ENCODE data around the gene VSX2. TPM values are rescaled to one million over a fixed set of nuclear protein-coding genes. Genes with fewer than 3 reads are reported as not detected.

The VSX2 gene
- total RNA-seq, 1 donor from 2014 or later, result not detected

GRCh38 chr14:74204491-74204890, 34.8 kb upstream of the VSX2 start:
- Histone ChIP-seq H3K36me3 (ENCODE audit: insufficient read depth, low read length) (peaks cover 4% of the 10 kb centered on the region), H3K79me2 (ENCODE audit: insufficient read depth, low read length) (no peaks in the 10 kb centered on the region), H2AFZ (ENCODE audit: low read depth, low read length) (no peak overlapping the region), H3K27me3 (ENCODE audit: insufficient read depth, low read length) (no peaks in the 10 kb centered on the region), H3K9ac (ENCODE audit: low read length) (no peak overlapping the region), H3K4me1 (ENCODE audit: insufficient read depth, low read length) (no peaks in the 10 kb centered on the region), H3K27ac (ENCODE audit: low read depth, low read length) (no peak overlapping the region), H3K4me3 (ENCODE audit: insufficient read depth, low read depth, low read length) (no peak overlapping the region), H3K4me2 (ENCODE audit: low read length) (no peak overlapping the region), H4K20me1 (ENCODE audit: insufficient read depth, low read length) (no peaks in the 10 kb centered on the region), H3K9me3 (ENCODE audit: insufficient read depth, low read depth, low read length) (no peaks in the 10 kb centered on the region)
- FAIRE-seq, result no peak
- TF ChIP-seq EZH2 (IDR thresholded peaks at IDR 0.05; ENCODE audit: insufficient read depth, low read length) (no peak), CTCF (IDR thresholded peaks at IDR 0.05; ENCODE audit: insufficient read depth, low read depth, low read length) (no peak)
- Mint-ChIP-seq H3K9me3 (ENCODE audit: unreplicated experiment) (peaks cover 1% of the 10 kb centered on the region), H3K36me3 (ENCODE audit: low read depth, unreplicated experiment) (peaks cover 8% of the 10 kb centered on the region), H3K27ac (ENCODE audit: unreplicated experiment) (no peak overlapping the region), H3K27me3 (ENCODE audit: low read depth, unreplicated experiment) (peaks cover 22% of the 10 kb centered on the region), H3K4me1 (ENCODE audit: low read depth, unreplicated experiment) (no peaks in the 10 kb centered on the region), H3K4me3 (ENCODE audit: unreplicated experiment) (no peak overlapping the region)
- no peak for DNase-seq (ENCODE audit: low read depth)

- Mint-ChIP-seq H3K27me3 (ENCODE audit: low read depth, unreplicated experiment) (peaks cover 24% of the 10 kb centered on the region), H3K9me3 (ENCODE audit: unreplicated experiment) (peaks cover 1% of the 10 kb centered on the region), H3K4me1 (ENCODE audit: low read depth, unreplicated experiment) (no peaks in the 10 kb centered on the region), H3K4me3 (ENCODE audit: unreplicated experiment) (no peak overlapping the region), H3K27ac (ENCODE audit: unreplicated experiment) (no peak overlapping the region), H3K36me3 (ENCODE audit: low read depth, unreplicated experiment) (peaks cover 8% of the 10 kb centered on the region)
- Histone ChIP-seq H4K20me1 (ENCODE audit: insufficient read depth, low read length) (no peaks in the 10 kb centered on the region), H3K4me3 (ENCODE audit: insufficient read depth, low read depth, low read length) (no peak overlapping the region), H3K9ac (ENCODE audit: low read length) (no peak overlapping the region), H3K9me3 (ENCODE audit: insufficient read depth, low read depth, low read length) (no peaks in the 10 kb centered on the region), H3K36me3 (ENCODE audit: insufficient read depth, low read length) (peaks cover 4% of the 10 kb centered on the region), H3K27ac (ENCODE audit: low read depth, low read length) (no peak overlapping the region), H3K79me2 (ENCODE audit: insufficient read depth, low read length) (no peaks in the 10 kb centered on the region), H3K27me3 (ENCODE audit: insufficient read depth, low read length) (no peaks in the 10 kb centered on the region), H3K4me2 (ENCODE audit: low read length) (no peak overlapping the region), H2AFZ (ENCODE audit: low read depth, low read length) (no peak overlapping the region), H3K4me1 (ENCODE audit: insufficient read depth, low read length) (no peaks in the 10 kb centered on the region)
- TF ChIP-seq CTCF (IDR thresholded peaks at IDR 0.05; ENCODE audit: insufficient read depth, low read depth, low read length), result no peak
- no peak for TF ChIP-seq EZH2 (IDR thresholded peaks at IDR 0.05; ENCODE audit: insufficient read depth, low read length)
- FAIRE-seq (no peak), DNase-seq (ENCODE audit: low read depth) (no peak)
Measured at GRCh38 chr14:74205882-74206281, 33.4 kb upstream of the VSX2 start.

- Mint-ChIP-seq H3K36me3 (ENCODE audit: low read depth, unreplicated experiment) (peaks cover 8% of the 10 kb centered on the region), H3K27ac (ENCODE audit: unreplicated experiment) (no peak overlapping the region), H3K4me3 (ENCODE audit: unreplicated experiment) (no peak overlapping the region), H3K4me1 (ENCODE audit: low read depth, unreplicated experiment) (no peaks in the 10 kb centered on the region), H3K27me3 (ENCODE audit: low read depth, unreplicated experiment) (peaks cover 29% of the 10 kb centered on the region), H3K9me3 (ENCODE audit: unreplicated experiment) (peaks cover 1% of the 10 kb centered on the region)
- Histone ChIP-seq H3K9me3 (ENCODE audit: insufficient read depth, low read depth, low read length) (no peaks in the 10 kb centered on the region), H3K27ac (ENCODE audit: low read depth, low read length) (no peak overlapping the region), H3K4me2 (ENCODE audit: low read length) (no peak overlapping the region), H3K4me1 (ENCODE audit: insufficient read depth, low read length) (no peaks in the 10 kb centered on the region), H4K20me1 (ENCODE audit: insufficient read depth, low read length) (no peaks in the 10 kb centered on the region), H3K4me3 (ENCODE audit: insufficient read depth, low read depth, low read length) (no peak overlapping the region), H3K9ac (ENCODE audit: low read length) (no peak overlapping the region), H3K79me2 (ENCODE audit: insufficient read depth, low read length) (no peaks in the 10 kb centered on the region), H3K27me3 (ENCODE audit: insufficient read depth, low read length) (peaks cover under 1% of the 10 kb centered on the region), H2AFZ (ENCODE audit: low read depth, low read length) (no peak overlapping the region), H3K36me3 (ENCODE audit: insufficient read depth, low read length) (peaks cover 3% of the 10 kb centered on the region)
- TF ChIP-seq CTCF (IDR thresholded peaks at IDR 0.05; ENCODE audit: insufficient read depth, low read depth, low read length), result no peak
- TF ChIP-seq EZH2 (IDR thresholded peaks at IDR 0.05; ENCODE audit: insufficient read depth, low read length), result no peak
- no peak for FAIRE-seq
- DNase-seq (ENCODE audit: low read depth), result no peak
Measured at GRCh38 chr14:74207943-74208342, 31.3 kb upstream of the VSX2 start.
